Measurements from ENCODE around the gene OR1D5.
"Not testable (repeated sequence)": the region's sequence is repeated elsewhere in the genome, so short reads cannot be mapped to it uniquely, and the experiment has no call there.

OR1D5 gene, protein sequence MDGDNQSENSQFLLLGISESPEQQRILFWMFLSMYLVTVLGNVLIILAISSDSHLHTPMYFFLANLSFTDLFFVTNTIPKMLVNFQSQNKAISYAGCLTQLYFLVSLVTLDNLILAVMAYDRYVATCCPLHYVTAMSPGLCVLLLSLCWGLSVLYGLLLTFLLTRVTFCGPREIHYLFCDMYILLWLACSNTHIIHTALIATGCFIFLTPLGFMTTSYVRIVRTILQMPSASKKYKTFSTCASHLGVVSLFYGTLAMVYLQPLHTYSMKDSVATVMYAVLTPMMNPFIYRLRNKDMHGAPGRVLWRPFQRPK

DNA sequence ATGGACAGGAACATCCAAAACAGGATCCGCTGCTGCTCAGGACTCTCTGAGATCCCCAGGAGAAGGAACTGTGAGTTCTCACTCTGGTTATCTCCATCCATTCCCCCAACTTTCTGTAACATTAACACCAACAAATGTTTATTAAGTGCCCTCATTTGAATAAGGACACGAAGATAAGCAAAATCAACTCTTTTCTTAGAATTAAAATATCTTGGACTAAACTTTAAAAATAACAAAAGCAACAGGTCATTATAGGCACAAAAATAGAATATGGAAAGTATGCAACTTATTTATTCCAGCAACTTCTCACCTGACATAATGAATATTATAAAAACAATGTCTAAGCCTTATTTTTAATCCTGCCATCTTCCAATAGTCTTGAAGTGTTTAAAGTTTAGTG is at the start of gene OR1D5:
TSS of gene OR1D5 (minus strand) at position 101 of the 400 bp plus-strand sequence. CDS start at position 101, 0 bp downstream.
- DNase-seq (ENCODE audit: low spot score) = not testable (repeated sequence)

- no peak for DNase-seq (ENCODE audit: low spot score)
Observed at GRCh38 chr17:3104322-3104721, 40.9 kb upstream of the OR1D5 start, which contains the start of gene OR1D2. OR1D2 (minus strand) TSS chr17:3104422; CDS start chr17:3092996, 11,426 bp downstream.

GRCh38 chr17:3073850-3074249 is 10.4 kb upstream of the OR1D5 start:
- DNase-seq (ENCODE audit: low spot score) = not testable (repeated sequence)

DNA sequence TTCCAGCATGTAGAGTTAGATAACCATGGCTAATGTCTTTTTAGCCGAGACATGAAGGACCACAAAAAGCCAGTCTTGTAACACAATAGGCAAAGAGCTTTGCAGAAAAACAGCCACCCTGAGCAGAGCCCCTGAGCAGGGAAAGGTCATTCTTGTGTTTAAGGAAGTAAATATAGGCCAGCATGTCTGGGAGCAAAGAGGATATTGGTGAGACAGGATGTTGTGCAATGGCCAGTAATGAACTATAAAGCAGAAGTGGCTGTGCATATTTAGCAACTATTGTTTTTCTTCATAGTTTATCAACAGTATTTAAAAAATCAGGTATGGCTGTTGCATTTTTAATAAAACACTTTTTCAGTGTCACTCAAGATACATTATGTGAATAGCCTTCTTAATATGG is 1.8 kb upstream of the OR1D5 start:
- DNase-seq (ENCODE audit: low spot score) = not testable (repeated sequence)

DNA sequence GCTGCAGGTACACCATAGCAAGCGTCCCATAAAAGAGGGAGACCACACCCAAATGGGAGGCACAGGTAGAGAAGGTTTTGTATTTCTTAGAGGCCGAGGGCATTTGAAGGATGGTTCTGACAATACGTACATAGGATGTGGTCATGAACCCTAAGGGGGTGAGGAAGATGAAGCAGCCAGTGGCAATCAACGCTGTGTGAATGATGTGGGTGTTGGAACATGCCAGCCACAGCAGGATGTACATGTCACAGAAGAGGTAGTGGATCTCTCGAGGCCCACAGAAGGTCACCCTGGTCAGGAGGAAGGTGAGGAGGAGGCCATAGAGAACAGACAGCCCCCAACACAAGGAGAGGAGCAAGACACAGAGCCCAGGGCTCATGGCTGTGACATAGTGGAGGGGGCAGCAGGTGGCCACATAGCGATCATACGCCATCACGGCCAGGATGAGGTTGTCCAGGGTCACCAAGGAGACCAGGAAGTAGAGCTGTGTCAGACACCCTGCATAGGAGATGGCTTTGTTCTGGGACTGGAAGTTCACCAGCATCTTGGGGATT is 506 bp downstream of the OR1D5 start:
- DNase-seq (ENCODE audit: low spot score) = not testable (repeated sequence)

GRCh38 chr17:3054868-3055267 is 8.5 kb downstream of the OR1D5 start:
- DNase-seq (ENCODE audit: low spot score) = not testable (repeated sequence)

DNA sequence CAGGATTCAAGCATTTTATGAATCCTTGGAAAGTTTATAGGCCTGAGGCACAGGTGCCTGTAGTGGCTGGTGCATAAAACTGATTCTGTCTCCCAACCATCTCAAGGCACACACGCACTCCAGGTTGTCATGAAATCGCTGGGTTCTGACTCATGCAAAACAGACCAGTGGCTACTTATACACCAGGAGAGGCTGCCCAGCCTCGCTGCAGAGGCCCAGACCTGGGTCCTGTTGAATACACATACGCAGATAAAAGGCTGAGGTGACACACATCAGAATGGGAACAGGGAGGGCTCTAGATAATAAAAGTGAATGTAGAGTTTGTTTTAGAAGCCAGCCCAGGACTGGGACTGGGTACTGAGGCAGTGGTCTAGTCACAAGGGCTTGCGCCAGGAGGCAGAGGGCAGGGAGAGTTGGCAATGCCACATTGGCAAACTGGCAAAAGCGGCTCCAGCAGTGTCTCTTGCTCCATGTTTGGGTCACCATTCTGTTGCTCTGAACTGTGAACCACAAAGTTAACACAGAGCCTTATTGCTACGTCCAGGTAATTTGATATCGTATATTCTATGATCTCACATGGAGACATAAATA is 13.6 kb downstream of the OR1D5 start:
- peak; percentile 56 for DNase-seq (ENCODE audit: low spot score)

GRCh38 chr17:3048727-3049471 is 14.5 kb downstream of the OR1D5 start:
- peak; percentile 97 for DNase-seq (ENCODE audit: low spot score)

DNA sequence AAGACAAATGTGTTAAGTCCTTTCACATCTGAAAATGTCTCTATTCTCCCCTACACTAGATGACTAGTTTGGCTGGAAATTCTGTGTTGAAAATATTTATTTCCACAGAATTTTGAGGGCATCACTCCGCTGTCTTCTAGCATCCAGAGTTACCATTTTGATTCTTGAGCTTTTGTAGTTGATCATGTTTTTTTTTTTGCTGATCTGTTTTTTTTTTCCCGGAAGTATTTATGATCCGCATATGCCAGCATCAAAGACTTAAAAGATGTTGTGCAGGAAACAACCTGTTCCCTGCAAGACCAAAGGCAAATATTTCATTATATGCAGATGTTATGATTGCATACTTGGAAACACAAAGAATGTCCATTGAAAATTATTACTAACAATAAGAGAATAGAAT is 16.7 kb downstream of the OR1D5 start:
- no peak for DNase-seq (ENCODE audit: low spot score)

GRCh38 chr17:3043737-3044365 is 19.6 kb downstream of the OR1D5 start:
- DNase-seq (ENCODE audit: low spot score) = no peak

DNA sequence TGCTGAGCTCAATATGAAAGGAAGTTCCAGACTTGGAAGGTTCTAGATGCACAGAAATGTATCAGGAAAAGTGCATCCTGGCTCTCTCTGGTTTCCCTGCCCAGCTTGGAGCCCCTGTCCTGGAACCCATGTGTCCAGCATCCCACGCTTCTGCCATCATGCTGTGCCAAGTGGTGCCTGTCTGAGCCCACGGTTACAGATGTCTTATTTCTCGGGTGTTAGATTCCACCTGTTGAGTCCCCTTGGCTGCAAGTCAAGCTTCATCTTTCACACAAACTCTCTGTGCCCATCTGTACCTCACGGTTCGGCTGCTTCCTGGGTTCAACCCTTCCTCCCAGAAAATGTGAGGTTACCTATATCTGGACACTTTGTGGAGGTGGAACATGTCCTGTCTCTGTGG is 22.5 kb downstream of the OR1D5 start:
- DNase-seq (ENCODE audit: low spot score) = no peak

DNA sequence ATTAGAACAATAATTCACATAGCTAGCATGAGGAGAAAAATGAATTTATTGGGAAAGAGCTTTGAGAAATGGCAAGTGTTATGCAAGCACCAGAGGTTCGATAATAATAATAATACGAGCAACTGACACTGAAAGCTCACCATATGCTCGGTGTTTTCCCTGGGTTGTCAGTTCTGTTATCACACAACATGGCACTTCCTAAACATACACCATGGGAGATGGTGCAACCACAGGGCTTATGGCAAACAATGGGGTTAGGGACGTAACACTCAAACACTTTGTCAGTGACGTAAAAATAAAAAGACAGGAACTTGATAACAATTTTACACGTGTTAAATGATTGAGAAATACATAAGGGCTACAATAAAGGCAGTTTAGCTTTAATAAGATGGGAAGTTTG is 23.7 kb downstream of the OR1D5 start:
- DNase-seq (ENCODE audit: low spot score) = no peak

- no peak for DNase-seq (ENCODE audit: low spot score)
Observed at GRCh38 chr17:3038941-3039340, 24.5 kb downstream of the OR1D5 start.

- no peak for DNase-seq (ENCODE audit: low spot score)
Observed at GRCh38 chr17:3037259-3037658, 26.1 kb downstream of the OR1D5 start.

DNA sequence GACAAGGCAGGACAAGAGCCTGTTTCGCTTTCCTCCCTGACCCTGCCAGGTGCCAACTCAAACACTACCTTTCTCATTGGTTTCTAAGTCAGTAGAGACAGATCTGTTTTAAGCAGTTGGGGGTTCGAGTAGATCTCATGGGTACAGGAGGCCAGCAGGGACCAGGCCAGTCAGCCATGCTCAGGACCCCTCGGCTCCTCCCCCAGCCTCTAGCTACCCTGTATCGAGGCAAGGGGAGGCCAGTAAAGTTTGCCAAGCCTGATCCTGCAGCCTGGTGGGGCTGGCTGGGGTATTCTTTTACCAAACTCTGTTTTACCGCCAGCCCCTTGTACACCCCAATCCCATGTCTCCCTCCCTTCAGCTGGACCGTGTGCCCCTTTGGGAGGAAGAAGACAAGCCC is 26.6 kb downstream of the OR1D5 start:
- DNase-seq (ENCODE audit: low spot score) = no peak

GRCh38 chr17:3035968-3036280 is 27.5 kb downstream of the OR1D5 start:
- no peak for DNase-seq (ENCODE audit: low spot score)

- DNase-seq (ENCODE audit: low spot score) = peak; percentile 33
Observed at GRCh38 chr17:3035256-3035967, 28.0 kb downstream of the OR1D5 start.

DNA sequence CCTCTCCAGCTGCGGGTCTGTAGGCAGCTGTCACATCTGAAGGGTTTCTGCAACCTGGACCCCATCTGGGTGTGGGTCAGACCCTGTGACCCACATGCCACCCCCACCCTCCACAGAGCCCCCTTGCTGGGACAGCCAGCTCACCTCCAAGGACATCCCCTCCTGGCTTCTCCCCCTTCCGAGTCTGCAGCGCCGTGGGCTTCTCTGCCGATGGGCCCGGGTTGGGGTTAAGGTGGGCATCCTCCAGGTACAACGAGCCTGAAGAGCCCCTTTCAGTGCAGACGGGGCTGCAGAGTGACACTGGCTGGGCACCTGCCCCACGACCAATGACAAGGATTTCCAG is 28.9 kb downstream of the OR1D5 start:
- no peak for DNase-seq (ENCODE audit: low spot score)

GRCh38 chr17:3033741-3034577 is 29.4 kb downstream of the OR1D5 start:
- no peak for DNase-seq (ENCODE audit: low spot score)

- DNase-seq (ENCODE audit: low spot score) = no peak
Observed at GRCh38 chr17:3033248-3033640, 30.2 kb downstream of the OR1D5 start.

Measured in left forelimb (tissue), 1 donor.